Occipital lobe (tissue), 2 donors: ENCODE data around the gene ASPHD2. TPM values are rescaled to one million over a fixed set of nuclear protein-coding genes. Genes with fewer than 3 reads are reported as not detected.

ENCODE experiments used
- DNase-seq: peaks from one replicate; lab custom pipeline; 2025; lab: John Stamatoyannopoulos, UW
- total RNA-seq: library from RNA; depleted of rRNA; stranded (reverse); fragments of >200 nt; gene quantifications from one replicate; pipeline ENCODE4 v1.2.3, GENCODE V29; 2014

ASPHD2 gene
- total RNA-seq, 1 donor from 2014 or later, result 18.4 TPM

GRCh38 chr22:26446808-26447515 lies 17.9 kb downstream of the ASPHD2 start:
- no peak for DNase-seq

DNA sequence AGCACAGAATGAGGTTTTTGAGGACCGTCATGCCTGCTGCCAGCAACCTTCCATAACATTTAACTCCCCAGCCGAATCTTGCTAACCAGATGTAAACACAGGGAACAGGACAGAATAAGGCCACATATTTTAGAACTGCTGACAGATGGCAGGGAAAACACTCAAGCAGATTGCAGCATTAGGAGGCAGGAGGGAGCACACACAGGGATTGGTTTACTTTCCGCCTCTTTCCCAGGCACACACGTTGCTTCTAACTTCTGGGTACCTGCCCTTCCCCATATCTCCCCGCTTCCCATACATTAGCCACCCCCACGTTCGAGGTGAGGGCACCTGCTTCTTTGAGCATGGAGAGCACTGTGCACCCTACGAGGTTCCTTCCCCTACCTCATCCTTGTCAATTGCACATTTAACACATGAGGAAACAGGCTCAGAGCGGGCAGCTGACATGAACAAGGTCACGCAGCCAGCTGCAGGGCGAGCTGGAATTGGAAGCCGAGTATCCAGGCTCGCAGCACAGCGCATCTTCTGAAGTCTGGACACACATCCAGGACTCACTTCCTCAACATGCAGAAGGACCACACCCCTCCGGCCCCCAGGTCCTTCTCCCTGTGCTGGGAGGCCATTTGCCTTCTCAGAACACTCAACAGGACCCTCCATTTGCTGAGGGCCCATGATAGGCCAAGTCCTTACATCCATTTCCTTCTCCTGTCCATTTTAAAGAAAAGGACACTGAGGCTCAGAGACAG lies 18.7 kb downstream of the ASPHD2 start:
- no peak for DNase-seq

DNA sequence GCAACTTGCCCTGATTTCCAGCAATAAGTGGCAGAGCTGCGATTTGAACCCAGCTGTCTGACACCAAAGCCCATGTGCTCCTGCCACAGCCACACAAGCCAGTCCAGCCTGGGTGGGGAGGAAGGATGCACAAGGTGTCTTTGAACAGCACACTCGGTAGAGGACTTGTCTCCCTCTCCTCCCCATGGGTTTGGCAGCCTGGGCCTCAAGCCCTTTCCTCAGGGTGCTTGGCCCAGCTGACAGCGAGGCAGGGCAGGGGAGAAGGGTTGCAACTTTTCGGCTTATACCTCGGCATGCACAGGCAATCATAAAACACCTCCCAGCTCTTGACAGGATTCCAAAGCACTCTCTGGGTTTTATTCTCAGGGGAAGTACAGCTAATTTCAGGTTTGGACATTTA lies 19.3 kb downstream of the ASPHD2 start:
- no peak for DNase-seq

GRCh38 chr22:26448941-26449340 lies 19.9 kb downstream of the ASPHD2 start:
- DNase-seq, result no peak

DNA sequence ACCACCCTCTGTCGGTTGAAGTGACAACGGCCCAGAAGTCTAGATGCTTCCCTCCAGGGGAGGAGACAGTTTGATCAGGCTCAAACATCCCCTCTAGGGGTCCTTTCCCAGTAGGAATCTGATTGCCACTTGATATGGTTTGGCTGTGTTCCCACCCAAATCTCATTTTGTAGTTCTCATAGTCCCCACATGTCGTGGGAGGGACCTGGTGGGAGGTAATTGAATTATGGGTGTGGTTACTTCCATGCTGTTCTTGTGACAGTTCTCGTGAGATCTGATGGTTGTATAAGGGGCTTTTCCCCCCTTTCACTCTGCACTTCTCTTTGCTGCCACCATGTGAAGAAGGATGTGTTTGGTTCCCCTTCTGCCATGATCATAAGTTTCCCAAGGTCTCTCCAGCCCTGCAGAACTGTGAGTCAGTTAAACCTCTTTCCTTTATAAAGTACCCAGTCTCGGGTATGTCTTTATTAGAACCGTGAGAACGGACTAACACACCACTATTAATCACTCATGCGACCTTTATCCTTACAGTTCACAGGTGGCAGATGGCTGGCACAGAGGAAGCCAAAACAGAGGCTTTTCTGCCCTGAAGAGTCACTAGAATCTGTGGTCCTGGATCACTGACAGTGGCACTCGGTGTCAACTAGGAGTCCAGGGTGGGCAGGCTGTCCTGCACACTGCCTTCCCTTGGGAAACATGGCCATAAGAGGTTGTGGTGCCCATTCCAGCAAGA lies 21.6 kb downstream of the ASPHD2 start:
- no peak for DNase-seq

DNA sequence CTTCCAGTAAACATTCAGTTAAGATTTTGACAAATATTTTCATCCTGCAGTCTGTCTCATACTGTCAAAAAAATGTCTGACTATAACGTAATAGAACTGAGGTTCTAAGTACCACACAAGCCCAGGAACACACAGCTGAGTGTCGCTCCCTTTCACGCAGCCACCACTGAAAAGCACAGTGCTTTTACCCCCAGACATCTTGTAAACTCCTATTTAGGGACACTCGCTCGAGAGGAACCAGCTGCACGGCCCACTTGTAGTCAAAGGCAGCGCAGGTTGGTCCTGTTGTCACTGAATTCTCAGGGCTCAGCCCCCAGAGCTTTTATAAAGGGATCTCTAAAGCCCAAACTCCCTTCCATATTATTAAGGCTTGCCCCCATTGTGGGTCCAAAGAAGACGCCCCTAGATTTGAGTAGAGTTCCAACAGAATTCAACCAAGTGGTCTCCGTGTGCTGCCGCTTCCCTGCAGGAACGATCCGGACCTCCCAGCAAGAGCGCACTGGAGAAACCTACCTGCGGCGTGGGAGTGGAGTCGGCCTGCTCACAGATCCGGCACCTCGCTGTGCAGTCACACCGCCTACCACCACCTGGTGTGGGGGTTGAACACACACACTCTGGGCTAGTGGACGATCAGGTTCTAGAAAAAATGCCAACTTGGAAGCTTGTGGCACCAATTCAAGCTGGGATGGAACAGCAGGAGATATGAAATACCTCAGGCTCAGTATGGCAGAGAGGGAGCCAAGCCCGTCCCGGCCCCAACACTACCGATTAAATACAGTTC lies 23.4 kb downstream of the ASPHD2 start:
- peak; percentile 50 for DNase-seq

DNA sequence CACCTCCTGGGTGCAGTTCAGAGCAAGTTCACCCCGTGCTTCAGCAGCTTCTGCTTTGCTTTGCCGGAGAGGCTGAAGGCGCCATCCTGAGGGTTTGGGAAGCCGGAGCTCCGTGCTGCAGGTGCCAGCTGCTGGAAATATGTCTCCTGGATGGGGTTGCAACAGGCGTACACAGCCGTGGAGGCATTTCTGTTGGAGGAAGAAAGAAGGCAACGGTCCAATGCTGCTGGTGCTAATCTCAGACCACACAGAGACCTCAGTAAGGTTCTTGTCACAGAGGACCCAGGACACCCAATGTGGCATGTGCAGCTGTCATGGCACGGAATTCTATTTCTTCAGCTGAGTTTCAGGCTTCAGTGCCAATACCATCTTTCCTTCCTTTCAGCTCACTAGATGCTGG lies 24.2 kb downstream of the ASPHD2 start:
- DNase-seq, result no peak

GRCh38 chr22:26453812-26454500 lies 24.9 kb downstream of the ASPHD2 start:
- DNase-seq, result no peak

DNA sequence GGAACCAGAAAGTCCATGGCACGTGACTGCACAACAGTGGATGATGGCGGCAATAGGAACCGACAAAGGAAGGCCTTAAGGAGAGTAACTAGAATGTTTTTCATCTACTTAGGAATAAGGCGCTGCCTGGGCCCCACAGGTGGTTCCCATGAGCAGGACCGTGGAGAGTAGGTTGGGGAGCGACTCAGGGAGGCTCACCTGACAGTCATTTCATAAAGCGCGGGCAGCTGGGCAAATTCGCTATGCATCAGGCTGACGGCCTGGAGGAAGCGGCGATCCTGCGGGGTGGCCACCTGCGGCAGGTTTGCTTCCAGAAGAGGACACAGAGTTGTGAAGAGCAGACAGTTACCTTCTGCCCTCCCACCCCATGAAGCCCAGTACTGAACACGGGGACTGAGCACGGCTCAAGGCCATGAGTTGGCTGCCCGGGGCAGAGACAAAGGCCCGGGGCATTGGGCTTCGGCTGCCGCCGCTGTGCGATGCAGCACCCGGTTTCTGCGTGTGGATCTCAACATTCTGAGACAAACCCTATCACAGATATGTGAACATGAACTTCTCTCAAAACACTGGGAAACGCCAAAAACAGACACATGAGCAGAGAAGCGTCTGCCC lies 28.7 kb downstream of the ASPHD2 start:
- DNase-seq, result no peak

- no peak for DNase-seq
These were observed 31.1 kb downstream of the ASPHD2 start for GRCh38 chr22:26460202-26460601.

DNA sequence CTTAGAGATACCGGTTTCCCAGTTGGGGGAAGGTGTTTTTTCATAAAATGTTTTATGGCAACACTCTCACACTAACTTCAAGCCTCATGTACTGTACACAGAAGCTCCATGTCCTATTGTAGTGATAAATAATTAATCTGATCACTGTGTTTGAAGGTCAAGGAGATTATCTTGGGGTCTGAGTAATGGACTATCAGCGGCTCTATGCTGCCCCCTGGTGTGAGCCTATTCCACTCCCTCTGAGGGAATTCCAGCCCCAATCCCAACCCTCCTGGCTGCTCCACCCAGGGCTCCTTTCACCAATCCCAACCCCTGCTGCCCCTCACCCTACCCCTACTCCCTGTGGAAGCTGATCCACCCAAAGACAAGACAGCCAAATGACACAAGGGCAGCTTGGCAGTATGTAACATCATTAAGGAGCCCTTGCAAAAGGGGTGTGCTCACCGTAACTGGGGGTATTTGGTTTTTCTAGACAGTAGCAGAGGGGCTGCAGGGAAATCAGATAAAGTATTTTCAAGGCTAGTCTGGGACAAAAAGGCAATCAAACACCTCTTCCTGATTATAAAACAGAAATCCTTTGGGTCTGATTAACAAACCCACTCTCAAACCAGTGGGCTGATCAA lies 32.2 kb downstream of the ASPHD2 start:
- no peak for DNase-seq

DNA sequence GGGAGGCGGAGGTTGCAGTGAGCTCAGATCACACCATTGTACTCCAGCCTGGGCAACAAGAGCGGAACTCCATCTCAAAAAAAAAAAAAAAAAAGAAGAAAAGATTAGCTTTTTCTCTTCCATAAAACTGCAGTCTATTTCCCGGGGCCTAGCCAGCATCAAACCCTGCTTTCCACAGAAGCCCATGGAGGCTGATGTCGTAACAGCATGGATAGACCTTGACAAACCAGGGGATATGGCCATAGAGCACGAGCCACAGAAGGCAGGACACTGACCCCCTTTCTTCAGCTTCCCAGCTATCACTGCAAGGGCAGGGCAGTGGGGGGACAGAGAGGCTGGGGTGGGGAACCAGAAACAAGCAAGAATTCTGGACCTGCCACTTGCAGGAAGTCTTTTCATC lies 33.0 kb downstream of the ASPHD2 start:
- DNase-seq, result no peak

DNA sequence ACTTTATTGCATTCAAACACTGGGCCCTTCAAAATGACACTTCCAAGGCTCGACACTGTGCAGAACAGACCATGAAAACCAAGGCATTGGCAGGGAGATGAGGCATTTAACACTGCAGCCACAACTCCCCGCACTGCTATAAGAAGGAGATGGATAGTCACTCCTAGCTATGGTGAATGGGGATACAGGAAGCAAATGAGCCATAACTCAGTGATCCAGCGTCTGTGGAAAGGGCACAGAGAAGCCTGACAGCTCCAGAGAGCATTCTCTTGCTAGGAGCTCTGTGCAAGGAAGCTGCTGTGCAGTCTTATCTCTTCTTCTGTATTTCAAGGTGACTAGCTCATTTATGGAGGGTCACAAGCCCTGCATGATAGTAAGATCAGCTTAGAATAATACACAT lies 33.6 kb downstream of the ASPHD2 start:
- DNase-seq, result no peak

DNA sequence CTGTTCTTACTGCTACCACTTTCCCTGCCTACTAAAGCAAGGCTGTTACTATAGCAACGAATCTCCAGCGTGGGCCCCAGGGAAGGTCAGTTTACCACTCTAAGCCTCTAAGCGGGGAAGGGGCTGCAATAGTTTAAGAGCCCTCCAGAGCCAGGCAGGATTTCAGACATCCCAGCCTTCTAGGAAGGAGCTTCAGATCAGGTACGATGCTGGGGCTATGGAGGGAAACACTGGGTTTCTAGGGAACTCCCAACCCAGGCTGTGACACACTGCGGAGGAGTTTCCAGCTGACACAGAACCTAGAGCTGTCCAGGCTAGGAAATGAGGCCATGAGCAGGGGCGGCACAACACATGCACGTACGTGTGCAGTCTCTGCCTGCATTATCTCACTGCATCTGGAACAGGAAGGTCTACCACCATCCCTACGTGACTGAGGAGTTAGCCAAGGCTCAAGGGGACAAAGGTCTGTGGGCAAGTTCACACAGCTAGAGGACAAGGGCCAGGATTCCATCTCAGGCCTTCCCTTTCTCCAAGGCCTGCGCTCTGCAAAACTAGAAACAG lies 34.1 kb downstream of the ASPHD2 start:
- DNase-seq, result peak; percentile 36

GRCh38 chr22:26463688-26464087 lies 34.6 kb downstream of the ASPHD2 start:
- DNase-seq, result no peak

- DNase-seq, result no peak
These were observed 35.3 kb downstream of the ASPHD2 start for GRCh38 chr22:26464312-26464711.

DNA sequence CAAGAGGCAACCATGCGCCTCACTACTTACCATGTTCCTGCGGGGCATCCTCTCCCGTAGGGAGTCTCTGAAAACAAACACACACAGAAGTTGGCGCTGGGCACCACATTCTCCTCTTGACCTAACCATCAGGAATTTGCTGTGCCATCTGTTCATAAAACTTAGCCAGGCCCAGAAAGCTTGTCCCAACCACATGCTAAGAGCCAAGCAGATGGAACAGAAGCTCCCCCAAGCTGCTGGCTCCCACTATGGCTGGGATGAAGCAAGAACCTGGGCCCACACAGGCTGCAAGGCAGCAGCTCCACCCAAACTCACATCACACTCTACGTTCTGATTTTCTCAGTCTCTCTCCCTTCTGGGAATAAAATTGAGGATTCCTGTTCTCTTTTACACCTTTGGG lies 37.1 kb downstream of the ASPHD2 start:
- DNase-seq, result peak; percentile 58

DNA sequence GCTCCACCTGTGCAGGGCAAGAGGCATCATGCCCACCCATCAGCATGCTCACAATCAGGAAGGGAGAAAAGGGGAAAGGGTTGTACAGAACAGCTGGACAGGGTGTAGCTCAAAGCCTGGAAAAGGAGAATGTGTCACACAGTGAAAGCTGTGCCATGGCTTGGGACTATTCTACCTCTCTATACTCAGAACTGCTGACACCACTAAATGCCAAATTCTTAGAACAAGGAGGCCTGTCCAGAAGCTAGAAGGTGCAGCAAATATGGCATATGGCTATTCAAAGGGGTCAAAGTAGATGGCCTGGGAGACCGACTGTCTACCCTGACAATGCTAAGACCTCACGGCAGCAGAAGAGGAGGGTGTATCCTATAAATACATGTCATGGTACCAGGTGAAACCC lies 41.7 kb downstream of the ASPHD2 start:
- DNase-seq, result no peak

DNA sequence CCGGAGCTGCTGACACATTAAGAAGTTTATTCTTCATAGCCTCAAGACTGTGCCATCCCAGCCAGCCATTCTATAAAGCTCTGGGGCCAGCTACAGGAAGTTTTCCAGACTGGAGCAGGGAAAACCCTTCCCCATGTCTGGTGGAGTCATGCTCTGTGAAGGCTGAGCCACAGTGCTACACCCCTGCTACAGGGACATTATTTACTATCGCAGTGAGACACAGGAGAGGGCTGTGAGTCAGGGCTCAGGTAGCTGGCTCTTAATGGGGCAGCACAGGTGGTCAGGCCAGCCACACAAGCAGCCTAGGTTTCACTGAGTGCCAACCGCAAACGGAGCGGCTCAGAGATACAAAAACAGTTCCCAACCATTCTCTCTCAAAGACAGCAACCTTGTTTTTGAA lies 42.5 kb downstream of the ASPHD2 start:
- no peak for DNase-seq

DNA sequence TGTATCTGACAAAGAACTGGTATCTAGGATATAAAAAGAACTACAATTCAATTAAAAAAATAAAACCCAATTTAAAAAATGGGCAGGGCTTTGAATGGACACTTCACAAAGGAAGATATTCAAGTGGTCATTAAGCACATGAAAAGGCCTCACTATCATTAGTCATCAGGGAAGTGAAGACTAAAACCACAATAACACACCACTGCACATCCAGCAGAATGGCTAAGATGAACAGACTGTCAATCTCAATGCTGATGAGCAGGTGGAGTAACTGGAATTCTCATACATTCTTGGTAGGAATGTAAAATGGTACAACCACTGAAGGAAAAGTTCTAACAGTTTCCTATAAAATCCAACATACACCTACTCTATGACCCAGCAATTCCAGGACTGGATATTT lies 45.6 kb downstream of the ASPHD2 start:
- DNase-seq, result no peak
